Trophoblast cell (in vitro differentiated cells and primary cell): ENCODE measurements around the gene PHPT1.
"Not testable (repeated sequence)": the region's sequence is repeated elsewhere in the genome, so short reads cannot be mapped to it uniquely, and the experiment has no call there.

Experiments used
- DNase-seq, 2 donors: peaks; one replicate each; pipeline ENCODE4 v3.0.0-alpha.2; 2016
- H2AFZ ChIP-seq: 2 replicates; pipeline ENCODE4 v1.6.1; 2013; ENCODE audit warnings: low read length, moderate library complexity, mild to moderate bottlenecking; ENCODE audit not compliant: insufficient read depth, poor library complexity
- H2AK5ac ChIP-seq: 2 replicates; pipeline ENCODE4 v1.6.1; 2013; ENCODE audit warnings: mild to moderate bottlenecking, low read length
- H2BK120ac ChIP-seq: 2 replicates; pipeline ENCODE4 v1.6.1; 2013; ENCODE audit warnings: low read length, mild to moderate bottlenecking, moderate library complexity; ENCODE audit not compliant: insufficient read depth, poor library complexity
- H2BK12ac ChIP-seq: 2 replicates; pipeline ENCODE4 v1.6.1; 2013; ENCODE audit warnings: mild to moderate bottlenecking, low read length, moderate library complexity
- H2BK5ac ChIP-seq: 2 replicates; pipeline ENCODE4 v1.6.1; 2013; ENCODE audit warnings: low read length, low read depth, moderate library complexity, mild to moderate bottlenecking; ENCODE audit not compliant: poor library complexity
- H3K14ac ChIP-seq: 2 replicates; pipeline ENCODE4 v1.6.1; 2013; ENCODE audit warnings: mild to moderate bottlenecking, low read length
- H3K18ac ChIP-seq: 2 replicates; pipeline ENCODE4 v1.6.1; 2013; ENCODE audit warnings: mild to moderate bottlenecking, low read length
- H3K23ac ChIP-seq: 2 replicates; pipeline ENCODE4 v1.6.1; 2013; ENCODE audit warnings: low read length
- H3K27ac ChIP-seq: 2 replicates; pipeline ENCODE4 v1.5.1; 2013; ENCODE audit warnings: low read depth, mild to moderate bottlenecking, inconsistent platforms, low read length, moderate library complexity
- H3K27me3 ChIP-seq: 2 replicates; pipeline ENCODE4 v1.6.1; 2013; ENCODE audit warnings: inconsistent platforms, mild to moderate bottlenecking, low read length, moderate library complexity; ENCODE audit not compliant: insufficient read depth
- H3K36me3 ChIP-seq, 2 experiments: 1 replicate in 1 of 2; 2 replicates in 1 of 2; pipeline ENCODE4 v1.6.1; 2013; ENCODE audit warnings: low read length in 2 of 2, mild to moderate bottlenecking in 2 of 2, moderate library complexity in 1 of 2; ENCODE audit not compliant: insufficient read depth in 2 of 2, control insufficient read depth in 1 of 2
- H3K4ac ChIP-seq: 2 replicates; pipeline ENCODE4 v1.6.1; 2013; ENCODE audit warnings: low read depth, mild to moderate bottlenecking, low read length, moderate library complexity
- H3K4me1 ChIP-seq, 2 experiments: 1 replicate in 1 of 2; 2 replicates in 1 of 2; pipeline ENCODE4 v1.6.1; 2013; ENCODE audit warnings: low read length in 2 of 2, mild to moderate bottlenecking in 2 of 2, moderate library complexity in 1 of 2; ENCODE audit not compliant: insufficient read depth in 2 of 2, control insufficient read depth in 1 of 2
- H3K4me2 ChIP-seq: 2 replicates; pipeline ENCODE4 v1.6.1; 2013; ENCODE audit warnings: inconsistent platforms, mild to moderate bottlenecking, low read length, moderate library complexity
- H3K4me3 ChIP-seq: 2 replicates; pipeline ENCODE4 v1.5.1; 2013; ENCODE audit warnings: mild to moderate bottlenecking, low read depth, low read length, inconsistent platforms
- H3K79me1 ChIP-seq: one replicate; pipeline ENCODE4 v1.6.1; 2013; ENCODE audit warnings: low read length
- H3K79me2 ChIP-seq: 2 replicates; pipeline ENCODE4 v1.6.1; 2013; ENCODE audit warnings: low read length, mild to moderate bottlenecking; ENCODE audit not compliant: control insufficient read depth, insufficient read depth, poor library complexity
- H3K9ac ChIP-seq: 2 replicates; pipeline ENCODE4 v1.6.1; 2013; ENCODE audit warnings: mild to moderate bottlenecking, low read length
- H3K9me3 ChIP-seq: 2 replicates; pipeline ENCODE4 v1.6.1; 2013; ENCODE audit warnings: low read depth, mild to moderate bottlenecking, control low read depth, inconsistent platforms, low read length; ENCODE audit not compliant: insufficient read depth
- H4K12ac ChIP-seq: 2 replicates; pipeline ENCODE4 v1.6.1; 2013; ENCODE audit warnings: low read depth, mild to moderate bottlenecking, low read length, moderate library complexity
- H4K8ac ChIP-seq: 2 replicates; pipeline ENCODE4 v1.6.1; 2013; ENCODE audit warnings: low read depth, mild to moderate bottlenecking, low read length, moderate library complexity
- H4K91ac ChIP-seq: one replicate; pipeline ENCODE4 v1.6.1; 2013; ENCODE audit warnings: low read depth, mild to moderate bottlenecking, low read length, moderate library complexity
- WGBS: extraction: QIAGEN DNeasy Blood & Tissue Kit; methylation state at CpG from one replicate; pipeline ENCODE4 v1.1.7; 2013; ENCODE audit warnings: missing lambda C conversion rate; ENCODE audit not compliant: insufficient read length, insufficient coverage; ENCODE audit errors: extremely low coverage; 5-methylcytosine and 5-hydroxymethylcytosine counted together

PHPT1 gene

GRCh38 chr9:136833381-136834048 lies 15.7 kb upstream of the PHPT1 start:
- not testable (repeated sequence) for H4K12ac ChIP-seq, H3K4me2 ChIP-seq, H3K79me2 ChIP-seq, H3K9me3 ChIP-seq, H3K9ac ChIP-seq, H2AK5ac ChIP-seq, H3K14ac ChIP-seq, H2BK5ac ChIP-seq, H2AFZ ChIP-seq, H3K4me3 ChIP-seq, H3K79me1 ChIP-seq, H3K23ac ChIP-seq, H4K91ac ChIP-seq, H2BK120ac ChIP-seq, H3K4me1 ChIP-seq, H3K27ac ChIP-seq, H2BK12ac ChIP-seq, H4K8ac ChIP-seq, H3K27me3 ChIP-seq, H3K18ac ChIP-seq, DNase-seq, H3K4ac ChIP-seq
- peaks cover 74 to 81% of the 10 kb centered on the region in 2 experiments for H3K36me3 ChIP-seq
- WGBS = no CpG with 5 or more reads among the region's 16 CpGs

- peaks cover 73 to 80% of the 10 kb centered on the region in 2 experiments for H3K36me3 ChIP-seq
- H2BK120ac ChIP-seq = no peak overlapping the region
- H4K12ac ChIP-seq = no peak overlapping the region
- no peak overlapping the region for H3K23ac ChIP-seq
- H3K18ac ChIP-seq = no peak overlapping the region
- no peak overlapping the region for H3K4me3 ChIP-seq
- no peaks in the 10 kb centered on the region for H3K79me2 ChIP-seq
- no peak overlapping the region for H2AK5ac ChIP-seq
- DNase-seq = no peak
- no peak overlapping the region for H4K91ac ChIP-seq
- H3K4ac ChIP-seq = no peak overlapping the region
- no peaks in the 10 kb centered on the region for H3K4me1 ChIP-seq
- H3K4me2 ChIP-seq = no peak overlapping the region
- H2BK12ac ChIP-seq = no peak overlapping the region
- no peaks in the 10 kb centered on the region for H3K27me3 ChIP-seq
- no peak overlapping the region for H2BK5ac ChIP-seq
- no peak overlapping the region for H4K8ac ChIP-seq
- no peaks in the 10 kb centered on the region for H3K79me1 ChIP-seq
- WGBS = no CpG with 5 or more reads among the region's 36 CpGs
- H3K9ac ChIP-seq = no peak overlapping the region
- H3K14ac ChIP-seq = no peak overlapping the region
- H3K27ac ChIP-seq = no peak overlapping the region
- H3K9me3 ChIP-seq = no peaks in the 10 kb centered on the region
- H2AFZ ChIP-seq = no peak overlapping the region
Measured at GRCh38 chr9:136835162-136835931, 13.9 kb upstream of the PHPT1 start.

- Histone ChIP-seq H3K79me1 (no peaks in the 10 kb centered on the region), H3K18ac (no peak overlapping the region), H3K4ac (no peak overlapping the region), H3K9ac (no peak overlapping the region), H2AFZ (no peak overlapping the region), H3K23ac (no peak overlapping the region), H2BK120ac (no peak overlapping the region), H3K4me3 (no peak overlapping the region), H3K79me2 (no peaks in the 10 kb centered on the region), H3K4me2 (no peak overlapping the region), H2AK5ac (no peak overlapping the region), H3K9me3 (no peaks in the 10 kb centered on the region), H3K27me3 (no peaks in the 10 kb centered on the region), H4K12ac (no peak overlapping the region), H4K91ac (no peak overlapping the region), H3K27ac (no peak overlapping the region), H3K36me3 (peaks cover 68 to 75% of the 10 kb centered on the region in 2 experiments), H3K4me1 (peaks cover 0 to 3% of the 10 kb centered on the region in 2 experiments), H2BK12ac (no peak overlapping the region), H2BK5ac (no peak overlapping the region), H3K14ac (no peak overlapping the region), H4K8ac (no peak overlapping the region)
- no CpG with 5 or more reads among the region's 21 CpGs for WGBS
- no peak for DNase-seq
Measured at GRCh38 chr9:136835932-136836904, 13.0 kb upstream of the PHPT1 start.

GRCh38 chr9:136837146-136837855 lies 11.9 kb upstream of the PHPT1 start:
- Histone ChIP-seq H2BK5ac (no peak overlapping the region), H2AK5ac (no peak overlapping the region), H2BK120ac (no peak overlapping the region), H3K9me3 (no peaks in the 10 kb centered on the region), H3K27me3 (no peaks in the 10 kb centered on the region), H3K9ac (no peak overlapping the region), H3K18ac (no peak overlapping the region), H3K4me1 (peaks cover 0 to 3% of the 10 kb centered on the region in 2 experiments), H4K12ac (no peak overlapping the region), H4K91ac (no peak overlapping the region), H3K4ac (no peak overlapping the region), H3K27ac (no peak overlapping the region), H2AFZ (no peak overlapping the region), H4K8ac (no peak overlapping the region), H3K14ac (no peak overlapping the region), H3K79me2 (no peaks in the 10 kb centered on the region), H2BK12ac (no peak overlapping the region), H3K36me3 (peaks cover 58 to 64% of the 10 kb centered on the region in 2 experiments), H3K79me1 (no peaks in the 10 kb centered on the region), H3K23ac (no peak overlapping the region), H3K4me3 (no peak overlapping the region), H3K4me2 (no peak overlapping the region)
- no peak for DNase-seq
- WGBS = no CpG with 5 or more reads among the region's 27 CpGs
